DMS153 treated with DMSO at 0.1 percent for 48 hours (cell line): Measurements from ENCODE around the gene CXADR.

Source experiments
- DNase-seq: peaks from one replicate; lab custom pipeline; 2025; ENCODE audit not compliant: unreplicated experiment; lab: John Stamatoyannopoulos, UW

CXADR gene

DNA sequence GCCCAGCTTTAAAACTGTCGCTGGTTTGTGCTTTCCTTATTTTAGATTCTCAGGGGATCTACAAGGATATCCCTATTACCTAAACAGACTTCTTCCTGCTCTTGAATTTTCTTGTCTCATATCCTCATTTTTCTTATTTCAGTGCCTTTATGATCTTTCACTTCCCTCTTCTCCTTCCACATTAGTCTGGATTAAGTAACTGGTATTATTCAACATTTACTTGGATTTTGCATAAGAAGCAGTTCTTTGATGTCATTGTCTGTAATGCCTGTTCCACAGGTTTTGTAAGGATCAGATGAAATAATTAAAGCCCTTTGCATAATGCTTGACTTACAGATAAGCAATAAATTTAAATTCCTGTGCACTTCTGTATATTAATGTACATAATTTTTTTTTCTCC lies 26.5 kb downstream of the CXADR start:
- DNase-seq = no peak

DNA sequence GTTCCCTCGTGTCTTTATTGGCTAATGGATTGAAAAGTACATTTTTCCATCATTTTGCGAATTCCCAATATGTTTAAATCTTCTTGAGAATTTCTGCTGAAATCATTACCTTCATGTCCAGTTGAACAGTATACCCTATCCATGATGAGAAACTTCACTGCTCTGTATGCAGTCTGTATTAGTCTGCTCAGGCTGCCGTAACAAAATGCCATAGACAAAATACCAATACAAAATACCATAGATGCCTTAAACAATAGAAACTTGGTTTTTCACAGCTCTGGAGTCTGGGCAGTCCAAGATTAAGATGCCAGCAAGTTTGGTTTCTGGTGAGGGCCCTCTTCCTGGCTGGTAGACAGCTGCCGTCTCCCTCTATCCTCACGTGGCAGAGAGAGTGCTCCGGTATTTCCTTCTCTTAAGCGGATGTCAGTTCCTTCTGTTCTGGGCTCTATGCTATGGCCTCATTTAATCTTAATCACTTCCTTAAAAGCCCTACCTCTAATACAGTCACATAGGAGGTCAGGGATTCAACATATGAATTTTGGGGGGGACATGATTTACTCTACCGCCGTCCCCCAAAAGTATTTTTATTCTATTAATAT lies 27.0 kb downstream of the CXADR start:
- DNase-seq = no peak

- DNase-seq = no peak
Observed at GRCh38 chr21:17540530-17540929, 27.7 kb downstream of the CXADR start.

DNA sequence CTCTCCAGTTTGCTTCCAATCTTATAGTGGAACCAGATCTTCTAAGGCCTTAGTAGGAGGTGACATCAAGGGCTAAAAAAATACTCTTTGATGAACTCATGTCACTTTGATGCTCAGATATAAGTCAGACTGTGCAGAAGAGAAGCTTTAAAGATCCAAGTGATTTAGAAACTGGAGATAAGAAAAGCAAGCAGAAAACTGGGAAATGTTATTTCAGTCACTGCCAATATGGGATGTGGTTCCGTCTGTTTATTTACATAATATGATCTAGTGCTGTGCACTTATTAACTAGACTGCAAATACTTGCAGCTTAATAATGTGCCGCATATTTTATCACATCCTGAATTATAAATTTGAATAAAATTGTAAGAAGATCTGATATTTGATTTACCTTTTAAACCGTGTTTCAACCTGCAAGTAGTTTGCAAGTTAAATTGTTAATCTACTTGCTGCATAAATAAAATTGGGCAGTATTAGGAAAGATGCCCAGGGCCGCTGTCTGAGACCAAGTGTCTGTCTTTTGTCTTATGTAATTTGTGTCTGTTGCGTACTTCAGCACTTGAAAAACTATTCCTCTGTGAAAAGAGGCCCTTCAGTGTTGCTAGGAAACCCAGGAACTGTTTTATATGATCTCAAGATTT lies 29.6 kb downstream of the CXADR start:
- DNase-seq = no peak

- DNase-seq = no peak
Observed at GRCh38 chr21:17545007-17545406, 32.2 kb downstream of the CXADR start.

DNA sequence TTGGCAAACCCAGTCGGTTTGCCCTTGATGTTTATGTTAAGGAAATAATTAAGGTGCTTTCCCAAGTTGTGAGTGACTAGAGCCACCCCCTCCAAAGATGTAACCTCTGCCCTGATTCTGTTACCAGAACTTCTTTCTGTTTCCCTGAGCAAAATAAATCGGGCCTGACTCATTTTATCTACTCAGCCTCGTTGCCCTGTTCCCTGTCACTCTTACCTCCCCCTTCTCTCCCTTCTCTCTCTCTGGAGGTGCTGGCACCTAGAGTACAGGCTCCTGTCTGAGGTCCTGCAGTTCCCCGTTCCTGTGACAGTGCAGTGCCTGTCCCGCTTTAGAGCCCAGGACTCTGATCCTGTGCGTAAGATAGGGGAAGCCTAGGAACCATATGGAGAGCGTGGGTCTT lies 35.4 kb downstream of the CXADR start:
- no peak for DNase-seq

DNA sequence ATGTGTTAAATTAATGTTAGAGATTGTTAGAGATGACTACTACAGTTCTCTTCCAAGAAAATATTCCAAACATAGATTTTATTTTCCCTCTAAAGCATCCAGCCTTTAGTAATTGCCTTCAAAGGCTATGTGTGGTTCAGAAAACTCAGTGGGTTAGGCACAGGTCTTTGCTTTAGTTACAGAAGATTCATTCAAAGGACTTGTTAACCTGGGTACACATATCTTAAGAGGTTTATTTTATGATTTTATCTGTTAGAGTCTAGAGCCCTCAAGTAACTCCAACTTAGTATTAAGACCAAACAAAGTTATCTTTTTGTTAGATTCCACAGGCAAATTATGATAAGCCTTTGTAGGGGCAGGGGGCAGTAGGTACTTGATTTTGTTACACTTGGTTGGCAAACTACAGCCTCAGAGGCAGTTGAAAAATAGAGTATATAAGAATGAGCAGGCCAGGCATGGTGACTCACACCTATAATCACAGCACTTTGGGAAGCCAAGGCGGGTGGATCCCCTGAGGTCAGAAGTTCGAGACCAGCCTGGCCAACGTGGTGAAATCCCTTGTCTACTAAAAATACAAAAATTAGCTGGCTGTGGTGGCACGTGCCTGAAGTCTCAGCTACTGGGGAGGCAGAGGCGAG lies 37.9 kb downstream of the CXADR start:
- DNase-seq = no peak

DNA sequence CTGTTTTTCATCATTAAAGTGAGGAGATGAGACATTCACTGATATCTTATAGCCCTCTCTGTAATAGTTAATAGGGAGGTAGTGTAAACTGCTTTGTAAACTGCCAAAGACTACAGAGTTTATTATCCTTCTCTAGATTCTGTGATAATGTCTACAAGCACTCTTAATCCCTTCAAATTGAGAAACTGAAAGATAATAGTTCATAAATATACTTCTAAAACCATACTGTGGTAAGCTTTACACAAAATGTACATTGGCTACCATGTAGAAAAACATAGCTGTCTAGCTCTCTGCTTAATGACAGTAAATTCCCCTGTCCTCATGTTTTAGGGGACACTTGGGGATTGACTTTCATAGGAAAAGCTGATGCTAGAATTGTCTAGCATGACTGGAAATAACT lies 39.6 kb downstream of the CXADR start:
- no peak for DNase-seq

DNA sequence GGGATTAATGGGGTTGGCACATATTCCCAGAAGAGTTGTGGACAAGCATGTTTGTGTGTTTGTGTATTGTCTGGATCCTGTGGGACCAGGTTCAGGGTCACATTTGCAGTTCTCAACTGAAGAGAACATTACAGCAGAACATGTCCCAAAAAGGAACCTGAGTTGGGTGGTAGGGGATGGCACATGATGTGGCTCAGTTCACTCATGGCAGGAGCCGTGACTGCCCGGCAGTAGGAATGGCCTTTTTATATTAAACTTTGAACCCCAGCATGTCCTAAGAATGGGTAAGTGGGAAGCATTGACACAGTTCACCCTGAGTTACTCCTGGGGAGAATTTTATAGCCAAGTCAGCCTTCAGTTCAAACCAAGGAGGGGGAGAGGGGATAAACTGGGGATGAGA lies 41.3 kb downstream of the CXADR start:
- no peak for DNase-seq

- DNase-seq = no peak
Observed at GRCh38 chr21:17554679-17555465, 42.0 kb downstream of the CXADR start.

- no peak for DNase-seq
Observed at GRCh38 chr21:17560377-17561025, 47.7 kb downstream of the CXADR start.

GRCh38 chr21:17570786-17571185 lies 57.9 kb downstream of the CXADR start:
- DNase-seq = no peak

DNA sequence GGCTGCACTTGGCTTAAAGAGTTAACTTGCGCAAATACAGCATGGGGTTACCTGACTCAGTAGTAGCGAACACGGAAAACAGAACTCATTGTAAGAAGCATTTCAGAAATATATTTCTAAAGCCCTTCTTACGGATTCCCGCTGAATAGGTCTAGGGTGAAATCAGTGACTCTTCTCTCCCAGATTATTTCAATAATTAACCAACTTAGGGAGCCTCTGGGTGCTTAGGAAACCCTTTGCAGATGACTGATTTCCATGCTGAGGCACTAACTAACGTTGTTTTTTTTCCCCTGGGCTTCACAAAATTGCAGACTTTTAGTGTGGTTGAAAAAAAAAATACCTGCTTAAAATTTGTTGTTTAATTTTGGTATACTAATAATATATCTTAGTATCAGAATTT lies 59.6 kb downstream of the CXADR start:
- no peak for DNase-seq

- no peak for DNase-seq
Observed at GRCh38 chr21:17575076-17575475, 62.2 kb downstream of the CXADR start.

DNA sequence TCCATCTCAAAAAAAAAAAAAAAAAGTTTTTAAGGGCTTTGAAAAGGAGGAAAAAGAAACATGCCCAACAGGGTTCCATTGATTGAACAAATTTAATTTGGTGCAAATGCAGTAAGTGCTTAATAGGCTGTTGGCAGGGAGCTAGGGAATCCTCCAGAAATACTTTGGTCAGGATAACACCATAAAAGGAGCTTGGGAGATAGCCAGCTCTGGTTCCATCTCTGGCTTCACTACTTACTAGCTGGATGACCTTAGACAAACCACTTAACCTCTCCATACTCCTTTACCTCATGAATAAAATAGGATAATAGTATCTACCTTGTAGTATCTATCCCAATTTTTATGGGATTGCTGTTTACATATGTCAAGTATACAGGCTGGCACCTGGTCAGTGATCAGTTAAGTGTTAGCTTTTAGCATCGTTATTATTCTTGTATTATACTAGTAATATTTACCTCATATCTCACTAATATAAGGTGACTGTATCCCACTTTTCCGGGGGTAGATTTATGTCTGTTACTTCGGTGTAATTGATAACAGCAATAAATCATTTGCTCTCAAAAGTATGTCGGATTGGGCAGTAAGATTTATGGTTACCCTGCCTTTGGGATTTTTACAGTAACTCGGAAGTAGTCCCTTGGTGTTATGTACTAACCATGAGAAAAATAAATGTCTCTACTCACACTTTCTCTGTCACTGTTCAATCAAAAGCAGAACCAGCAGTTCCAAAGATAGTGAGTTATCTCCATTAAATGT lies 63.4 kb downstream of the CXADR start:
- peak; percentile 46 for DNase-seq

DNA sequence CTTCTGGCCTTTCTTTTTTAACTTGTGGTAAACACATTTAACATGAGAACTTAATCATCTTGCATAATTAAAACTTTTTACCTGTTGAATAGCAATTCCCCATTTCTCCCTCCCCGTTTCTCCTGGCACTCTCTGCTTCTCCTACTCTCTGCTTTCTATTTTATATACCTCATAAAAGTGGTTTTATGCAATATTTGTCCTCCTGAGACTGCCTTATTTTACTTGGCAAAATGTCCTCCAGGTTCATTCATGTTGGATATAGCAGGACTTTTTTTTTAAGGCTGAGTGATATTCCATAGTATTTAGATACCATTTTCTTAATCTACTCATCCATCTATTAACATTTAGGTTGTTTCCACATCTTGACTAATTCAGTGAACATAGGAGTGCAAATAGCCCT lies 64.9 kb downstream of the CXADR start:
- DNase-seq = no peak

DNA sequence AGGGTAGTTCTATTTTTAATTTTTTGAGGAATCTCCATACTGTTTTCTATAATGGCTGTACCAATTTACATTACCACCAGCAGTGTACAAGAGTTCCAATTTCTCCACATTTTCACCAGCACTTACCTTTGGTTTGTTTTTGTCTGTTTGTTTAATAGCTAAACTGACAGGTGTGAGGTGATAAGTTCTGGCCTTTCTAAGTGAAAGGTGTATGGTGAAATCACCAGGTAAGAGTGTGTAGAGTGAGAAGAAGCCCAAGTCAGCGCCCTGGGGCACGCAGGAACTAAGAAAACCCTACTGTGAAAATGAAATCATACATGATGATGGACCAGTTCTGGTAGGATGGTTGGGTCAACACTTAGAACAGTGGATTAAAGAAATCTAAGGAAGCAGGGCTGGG lies 65.3 kb downstream of the CXADR start:
- no peak for DNase-seq

DNA sequence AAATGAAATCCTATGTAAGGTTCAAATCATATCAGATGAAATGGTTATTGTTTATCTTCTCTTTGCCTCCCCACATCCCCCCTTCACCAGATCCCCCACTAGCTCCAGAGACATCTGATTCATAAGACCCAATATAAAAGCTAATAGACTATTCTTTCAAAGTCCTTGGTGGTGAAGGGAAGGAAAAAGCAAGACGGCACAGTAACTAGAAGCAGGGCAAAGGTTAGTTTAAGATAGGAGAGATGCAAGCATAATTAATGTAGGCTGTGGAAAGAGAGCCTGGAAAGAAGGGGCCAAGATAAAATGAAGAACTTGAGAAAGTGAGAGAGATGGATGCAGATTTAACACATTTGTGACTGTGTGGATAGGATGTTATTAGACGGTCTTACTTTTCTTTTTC lies 66.0 kb downstream of the CXADR start:
- no peak for DNase-seq

DNA sequence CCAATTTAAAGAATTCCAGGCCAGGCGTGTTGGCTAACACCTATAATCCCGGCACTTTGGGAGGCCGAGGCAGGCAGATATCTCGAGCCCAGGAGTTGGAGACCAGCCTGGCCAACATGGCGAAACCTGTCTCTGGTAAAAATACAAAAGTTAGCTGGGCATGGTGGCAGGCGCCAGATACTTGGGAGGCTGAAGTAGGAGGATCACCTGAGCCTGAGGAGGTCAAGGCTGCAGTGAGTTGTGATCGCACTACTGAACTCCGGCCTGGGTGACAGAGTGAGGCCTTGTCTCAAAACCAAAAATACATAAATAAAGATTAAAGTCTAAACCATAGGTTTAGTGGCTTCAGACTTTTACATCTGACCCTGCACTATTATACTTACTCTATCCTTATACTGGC lies 67.5 kb downstream of the CXADR start:
- no peak for DNase-seq

- DNase-seq = no peak
Observed at GRCh38 chr21:17583898-17584297, 71.1 kb downstream of the CXADR start.
